PC-3 (cell line): ENCODE results near the gene LIN7A. TPM values are rescaled to one million over a fixed set of nuclear protein-coding genes. Genes with fewer than 3 reads are reported as not detected.

Source experiments
- ATAC-seq: fragments of 200-7000 bp; cut with Tn5 transposase; 2 replicates; pipeline ENCODE4 v1.9.1; 2020; ENCODE audit warnings: mild to moderate bottlenecking, moderate library complexity
- BruUV-seq: library from RNA; stranded (reverse); fragments of 400-500 nt; replicated peaks from 2 replicates; lab custom pipeline; 2021; lab: Mats Ljungman, UMichigan
- CTCF ChIA-PET: fragments of 300-600 bp; sonication (Branson Sonifier 250); formaldehyde crosslinking; loops from one replicate; lab custom pipeline; 2022; ENCODE audit warnings: antibody characterized with exemption; lab: Charles Lee
- POLR2A ChIA-PET: fragments of 300-600 bp; sonication (Branson Sonifier 250); formaldehyde crosslinking; loops from one replicate; lab custom pipeline; 2022; ENCODE audit warnings: antibody characterized with exemption; ENCODE audit not compliant: unreplicated experiment; lab: Charles Lee
- DNase-seq: peaks from one replicate; pipeline ENCODE4 v3.0.0-alpha.2; 2015
- H2AFZ ChIP-seq: fragments of 300-600 bp; sonication (generic); 2 replicates; pipeline ENCODE4 v1.6.0; 2016; ENCODE audit warnings: antibody characterized with exemption, low read length
- H3F3A ChIP-seq: fragments of 300-600 bp; sonication (generic); one replicate; pipeline ENCODE4 v1.6.0; 2017; ENCODE audit warnings: antibody characterized with exemption, low read length, control low read depth, mild to moderate bottlenecking; ENCODE audit not compliant: unreplicated experiment
- H3K27ac ChIP-seq: fragments of 300-600 bp; sonication (generic); 2 replicates; pipeline ENCODE4 v1.5.1; 2016; ENCODE audit warnings: mild to moderate bottlenecking, low read length
- H3K27me3 ChIP-seq: fragments of 300-600 bp; sonication (generic); 2 replicates; pipeline ENCODE4 v1.6.1; 2016; ENCODE audit warnings: low read length, mixed read lengths
- H3K36me3 ChIP-seq: fragments of 300-600 bp; sonication (generic); 2 replicates; pipeline ENCODE4 v1.6.1; 2016; ENCODE audit warnings: low read depth, mixed run types, low read length, mixed read lengths
- H3K4me1 ChIP-seq: fragments of 300-600 bp; sonication (generic); 2 replicates; pipeline ENCODE4 v1.5.1; 2016; ENCODE audit warnings: low read length; ENCODE audit not compliant: insufficient read depth
- H3K4me2 ChIP-seq: fragments of 300-600 bp; sonication (generic); 2 replicates; pipeline ENCODE4 v1.6.0; 2016; ENCODE audit warnings: low read length
- H3K4me3 ChIP-seq: fragments of 300-600 bp; sonication (generic); 2 replicates; pipeline ENCODE4 v1.5.1; 2016; ENCODE audit warnings: mild to moderate bottlenecking, low read length, mixed read lengths
- H3K79me2 ChIP-seq: fragments of 300-600 bp; sonication (generic); 2 replicates; pipeline ENCODE4 v1.6.1; 2017; ENCODE audit warnings: low read length, mixed read lengths
- H3K9ac ChIP-seq: fragments of 300-600 bp; sonication (generic); 2 replicates; pipeline ENCODE4 v1.6.0; 2016; ENCODE audit warnings: mild to moderate bottlenecking, low read length
- H3K9me2 ChIP-seq: fragments of 300-600 bp; sonication (generic); replicated peaks from 2 replicates; pipeline ENCODE4 v1.6.1; 2016; ENCODE audit warnings: mixed run types, low read length, mixed read lengths
- H3K9me3 ChIP-seq: fragments of 300-600 bp; sonication (generic); 2 replicates; pipeline ENCODE4 v1.6.1; 2016; ENCODE audit warnings: low read length, mixed read lengths
- H4K20me1 ChIP-seq: fragments of 300-600 bp; sonication (generic); 2 replicates; pipeline ENCODE4 v1.6.1; 2016; ENCODE audit warnings: low read length, mixed read lengths
- CTCF ChIP-seq: fragments of 300-600 bp; sonication (generic); conservative IDR thresholded peaks from 2 replicates; pipeline ENCODE4 v1.5.1; 2017; ENCODE audit warnings: antibody characterized with exemption, low read depth, mild to moderate bottlenecking, low read length
- EZH2 ChIP-seq: fragments of 300-600 bp; sonication (generic); IDR thresholded peaks from one replicate; pipeline ENCODE4 v1.6.1; 2017; ENCODE audit warnings: antibody characterized with exemption, mild to moderate bottlenecking, low read length; ENCODE audit not compliant: unreplicated experiment
- EZH2phosphoT487 ChIP-seq: fragments of 300-600 bp; sonication (generic); IDR thresholded peaks from 2 replicates; pipeline ENCODE4 v1.6.1; 2018; ENCODE audit warnings: mild to moderate bottlenecking, antibody characterized with exemption, low read length, borderline replicate concordance
- intact Hi-C: fragments of 100-400 bp; cut with micrococcal nuclease; formaldehyde crosslinking; loops from 2 replicates; pipeline ENCODE4 v1.9.0; 2023
- total RNA-seq: library from RNA; depleted of rRNA; stranded (reverse); fragments of >200 nt; gene quantifications from 2 replicates; pipeline ENCODE4 v1.2.3, GENCODE V29; 2014

The LIN7A gene
- total RNA-seq, 1 experiment from 2014 or later = not detected

- no peak overlapping the region for H3K4me2 ChIP-seq
- no peaks in the 10 kb centered on the region for H4K20me1 ChIP-seq
- H3K27ac ChIP-seq = no peak overlapping the region
- H3K9me3 ChIP-seq = no peaks in the 10 kb centered on the region
- CTCF ChIA-PET = interaction anchor here (0.6 kb wide), 1 partner anchor 93 kb away, joined by 3 read pairs; no protein-coding TSS in a partner anchor
- no peak overlapping the region for H3K9ac ChIP-seq
- no peaks in the 10 kb centered on the region for H3F3A ChIP-seq
- no peak overlapping the region for H3K4me3 ChIP-seq
- no peaks in the 10 kb centered on the region for H3K27me3 ChIP-seq
- no peaks in the 10 kb centered on the region for H3K9me2 ChIP-seq
- H3K4me1 ChIP-seq = no peaks in the 10 kb centered on the region
- no peaks in the 10 kb centered on the region for H3K79me2 ChIP-seq
- ATAC-seq (no peak), DNase-seq (no peak)
- intact Hi-C loops = no loop called here
- POLR2A ChIA-PET = no interaction called here
- H3K36me3 ChIP-seq = no peaks in the 10 kb centered on the region
- TF ChIP-seq EZH2phosphoT487 (no peak), EZH2 (no peak), CTCF (no peak)
- H2AFZ ChIP-seq = no peak overlapping the region
- no TSS peak for BruUV-seq
Measured at GRCh38 chr12:80909370-80909769, 28.4 kb downstream of the LIN7A start.

GRCh38 chr12:80902711-80903110 lies 35.0 kb downstream of the LIN7A start:
- H3K27ac ChIP-seq = no peak overlapping the region
- ChIA-PET POLR2A (no interaction called here), CTCF (no interaction called here)
- H2AFZ ChIP-seq = no peak overlapping the region
- TF ChIP-seq EZH2phosphoT487 = no peak
- no peak for TF ChIP-seq EZH2
- TF ChIP-seq CTCF = no peak
- H3F3A ChIP-seq = no peaks in the 10 kb centered on the region
- H3K27me3 ChIP-seq = no peaks in the 10 kb centered on the region
- no peaks in the 10 kb centered on the region for H3K4me1 ChIP-seq
- no peak for DNase-seq
- no peaks in the 10 kb centered on the region for H4K20me1 ChIP-seq
- no peak for ATAC-seq
- H3K4me2 ChIP-seq = no peak overlapping the region
- intact Hi-C loops = no loop called here
- H3K9me3 ChIP-seq = no peaks in the 10 kb centered on the region
- no peak overlapping the region for H3K9ac ChIP-seq
- BruUV-seq = no TSS peak
- H3K4me3 ChIP-seq = no peak overlapping the region
- H3K79me2 ChIP-seq = no peaks in the 10 kb centered on the region
- no peaks in the 10 kb centered on the region for H3K36me3 ChIP-seq
- H3K9me2 ChIP-seq = no peaks in the 10 kb centered on the region

DNA sequence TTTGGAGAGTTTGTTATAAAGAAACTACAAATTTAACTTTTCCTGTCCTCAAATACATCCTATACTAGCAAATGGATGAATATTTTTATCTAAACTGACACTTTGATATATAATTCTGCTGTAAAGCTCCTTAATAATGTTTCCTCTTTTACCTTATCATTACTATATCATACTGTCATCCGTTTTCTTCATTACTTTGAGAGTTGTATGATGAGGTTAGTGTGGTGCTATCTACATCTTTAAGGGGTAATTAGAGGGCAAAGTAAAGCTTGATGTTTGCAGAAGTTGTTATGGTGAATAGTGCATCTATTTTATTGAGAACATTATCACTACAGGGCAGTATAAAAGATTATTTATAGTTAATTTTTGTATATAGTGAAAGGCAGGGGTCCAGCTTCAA lies 36.1 kb downstream of the LIN7A start:
- H3K9ac ChIP-seq = no peak overlapping the region
- POLR2A ChIA-PET = no interaction called here
- no peak for ATAC-seq
- no TSS peak for BruUV-seq
- no peaks in the 10 kb centered on the region; the same call in 1 of the 2 replicates for H3K27me3 ChIP-seq
- H3K9me2 ChIP-seq = no peaks in the 10 kb centered on the region
- no peaks in the 10 kb centered on the region for H3K36me3 ChIP-seq
- CTCF ChIA-PET = no interaction called here
- no peak overlapping the region for H2AFZ ChIP-seq
- H4K20me1 ChIP-seq = no peaks in the 10 kb centered on the region
- intact Hi-C loops = no loop called here
- H3K79me2 ChIP-seq = no peaks in the 10 kb centered on the region
- no peak overlapping the region for H3K4me3 ChIP-seq
- DNase-seq = no peak
- TF ChIP-seq CTCF = no peak
- no peak overlapping the region for H3K4me2 ChIP-seq
- no peaks in the 10 kb centered on the region for H3F3A ChIP-seq
- H3K4me1 ChIP-seq = no peaks in the 10 kb centered on the region
- no peaks in the 10 kb centered on the region for H3K9me3 ChIP-seq
- no peak overlapping the region for H3K27ac ChIP-seq
